HepG2 (cell line): ENCODE results near the gene RFX7. TPM values are rescaled to one million over a fixed set of nuclear protein-coding genes. Genes with fewer than 3 reads are reported as not detected.
A peak's percentile ranks its signal among the peaks of the same experiment; 100 is the strongest.

Source experiments
- ARID4A ChIP-seq: sonication (generic); formaldehyde crosslinking; IDR thresholded peaks from 2 replicates; pipeline ENCODE4 v1.5.0; 2020; ENCODE audit warnings: mild to moderate bottlenecking, missing genetic modification reagents, borderline replicate concordance
- ATF2 ChIP-seq: sonication (generic); formaldehyde crosslinking; IDR thresholded peaks from 2 replicates; pipeline ENCODE4 v1.4.0; 2020; ENCODE audit warnings: missing genetic modification reagents
- DRAP1 ChIP-seq: IDR thresholded peaks from 2 replicates; pipeline ENCODE4 v1.6.1; 2016; ENCODE audit warnings: missing genetic modification reagents, missing compliant biosample characterization
- HNRNPK ChIP-seq: fragments of 200-400 bp; formaldehyde crosslinking; IDR thresholded peaks from 2 replicates; pipeline ENCODE4 v1.6.1; 2018; ENCODE audit warnings: low read length, low read depth, moderate library complexity, mild to moderate bottlenecking; ENCODE audit not compliant: poor library complexity, severe bottlenecking
- HOMEZ ChIP-seq: IDR thresholded peaks from 2 replicates; pipeline ENCODE4 v1.6.1; 2016; ENCODE audit warnings: low read depth
- KMT2A ChIP-seq: sonication (generic); formaldehyde crosslinking; IDR thresholded peaks from 2 replicates; pipeline ENCODE4 v1.4.0; 2020; ENCODE audit warnings: missing genetic modification reagents
- MEIS1 ChIP-seq: sonication (generic); formaldehyde crosslinking; IDR thresholded peaks from 2 replicates; pipeline ENCODE4 v1.9.0; 2021; ENCODE audit warnings: mild to moderate bottlenecking, missing genetic modification reagents, moderate library complexity, borderline replicate concordance
- NKX3-1 ChIP-seq: sonication (generic); formaldehyde crosslinking; IDR thresholded peaks from 2 replicates; pipeline ENCODE4 v1.5.0; 2020; ENCODE audit warnings: missing genetic modification reagents
- NONO ChIP-seq, 2 experiments: fragments of 450-650 bp in 1 of 2; sonication (generic) in 1 of 2; formaldehyde crosslinking in 1 of 2; IDR thresholded peaks in 1 of 2; conservative IDR thresholded peaks in 1 of 2; 2 replicates each; pipeline versions ENCODE4 v1.6.1 to v1.8.0; 2017 to 2022; ENCODE audit warnings: mild to moderate bottlenecking in 1 of 2, missing genetic modification reagents in 1 of 2, moderate library complexity in 1 of 2
- NR2C2 ChIP-seq: sonication (generic); formaldehyde crosslinking; IDR thresholded peaks from 2 replicates; pipeline ENCODE4 v1.4.0; 2020; ENCODE audit warnings: missing genetic modification reagents, mild to moderate bottlenecking, moderate library complexity, borderline replicate concordance
- PCBP1 ChIP-seq: fragments of 200-400 bp; formaldehyde crosslinking; IDR thresholded peaks from 2 replicates; pipeline ENCODE4 v1.6.1; 2017; ENCODE audit warnings: mild to moderate bottlenecking, low read depth, low read length, borderline replicate concordance
- PLSCR1 ChIP-seq: sonication (generic); formaldehyde crosslinking; IDR thresholded peaks from 2 replicates; pipeline ENCODE4 v1.5.0; 2020; ENCODE audit warnings: missing genetic modification reagents, mild to moderate bottlenecking, borderline replicate concordance
- RXRA ChIP-seq: sonication (generic); formaldehyde crosslinking; IDR thresholded peaks from 2 replicates; pipeline ENCODE4 v1.5.1; 2020; ENCODE audit warnings: missing genetic modification reagents
- SYNCRIP ChIP-seq: fragments of 200-400 bp; formaldehyde crosslinking; IDR thresholded peaks from 2 replicates; pipeline ENCODE4 v1.6.1; 2018; ENCODE audit warnings: mild to moderate bottlenecking, low read depth, low read length; ENCODE audit not compliant: insufficient read depth
- ZBTB7B ChIP-seq: sonication (generic); formaldehyde crosslinking; IDR thresholded peaks from 2 replicates; pipeline ENCODE4 v1.4.0; 2020; ENCODE audit warnings: missing genetic modification reagents
- ZNF280B ChIP-seq: sonication (generic); formaldehyde crosslinking; IDR thresholded peaks from 2 replicates; pipeline ENCODE4 v1.5.0; 2020; ENCODE audit warnings: missing genetic modification reagents, mild to moderate bottlenecking, borderline replicate concordance
- ZNF891 ChIP-seq: sonication (generic); formaldehyde crosslinking; IDR thresholded peaks from 2 replicates; pipeline ENCODE4 v1.5.0; 2020; ENCODE audit warnings: mild to moderate bottlenecking, missing genetic modification reagents
- polyA plus RNA-seq, 8 experiments: library from polyadenylated mRNA; depleted of rRNA in 3 of 8; stranded (reverse) in 7 of 8; unstranded in 1 of 8; fragments of >200 nt; fragmentation: Illumina TruSeq in 4 of 8; extraction: Trizol in 4 of 8; gene quantifications; 2 replicates each; pipeline versions ENCODE4 v1.2.1 to v1.2.3, GENCODE V29; 2011 to 2016; ENCODE audit warnings: low read depth in 4 of 8, missing spikeins in 1 of 8, mixed read lengths in 1 of 8; ENCODE audit not compliant: insufficient read depth in 1 of 8
- total RNA-seq, 5 experiments: library from RNA; depleted of rRNA; stranded (reverse); fragments of >200 nt; fragmentation: Illumina TruSeq; extraction: Trizol; gene quantifications; 2 replicates each; pipeline ENCODE4 v1.2.3, GENCODE V29; 2016; ENCODE audit warnings: low read depth in 1 of 5

Gene RFX7
- total and polyA plus RNA-seq, 2 of the 13 experiments (the other 11 are each of a cell fraction or from before 2014, with no cell fraction given): 8.5 to 10.4 TPM

GRCh38 chr15:56244038-56244810, 545 bp upstream of the RFX7 start (continued):
- 0 out of 2 replicates have a peak, but pooled peaks have one; percentile 6 for TF ChIP-seq ARID4A
- no peak for TF ChIP-seq HOMEZ
- 0 out of 2 replicates have a peak, but pooled peaks have one; percentile 39 for TF ChIP-seq PCBP1
- TF ChIP-seq NKX3-1 (CRISPR knock-in tag): 0 out of 2 replicates have a peak, but pooled peaks have one; percentile 31
- 0 out of 2 replicates have a peak, but pooled peaks have one; percentile 13 for TF ChIP-seq ZNF891
- TF ChIP-seq MEIS1 (CRISPR knock-in tag): no peak
- no peak for TF ChIP-seq NONO (IDR thresholded peaks at IDR 0.05)
- peak; percentile 11; the same call in 1 of the 2 replicates for TF ChIP-seq NONO (CRISPR knock-in tag; conservative IDR thresholded peaks at IDR 0.05)
- TF ChIP-seq HNRNPK: peak; percentile 73
- no peak for TF ChIP-seq NR2C2 (CRISPR knock-in tag)
- 0 out of 2 replicates have a peak, but pooled peaks have one; percentile 28 for TF ChIP-seq KMT2A
- TF ChIP-seq DRAP1 (CRISPR knock-in tag): peak; percentile 54; the same call in 1 of the 2 replicates
- 0 out of 2 replicates have a peak, but pooled peaks have one; percentile 0 for TF ChIP-seq ATF2
- no peak for TF ChIP-seq SYNCRIP
- 0 out of 2 replicates have a peak, but pooled peaks have one; percentile 15 for TF ChIP-seq ZBTB7B (CRISPR knock-in tag)
- no peak for TF ChIP-seq ZNF280B (CRISPR knock-in tag)
- TF ChIP-seq PLSCR1 (CRISPR knock-in tag): no peak
- TF ChIP-seq RXRA (CRISPR knock-in tag): no peak
